ENCODE measurements around the gene NTN1.
A peak's percentile ranks its signal among the peaks of the same experiment; 100 is the strongest.
"Not testable (repeated sequence)": the region's sequence is repeated elsewhere in the genome, so short reads cannot be mapped to it uniquely, and the experiment has no call there.

NTN1 gene

DNA sequence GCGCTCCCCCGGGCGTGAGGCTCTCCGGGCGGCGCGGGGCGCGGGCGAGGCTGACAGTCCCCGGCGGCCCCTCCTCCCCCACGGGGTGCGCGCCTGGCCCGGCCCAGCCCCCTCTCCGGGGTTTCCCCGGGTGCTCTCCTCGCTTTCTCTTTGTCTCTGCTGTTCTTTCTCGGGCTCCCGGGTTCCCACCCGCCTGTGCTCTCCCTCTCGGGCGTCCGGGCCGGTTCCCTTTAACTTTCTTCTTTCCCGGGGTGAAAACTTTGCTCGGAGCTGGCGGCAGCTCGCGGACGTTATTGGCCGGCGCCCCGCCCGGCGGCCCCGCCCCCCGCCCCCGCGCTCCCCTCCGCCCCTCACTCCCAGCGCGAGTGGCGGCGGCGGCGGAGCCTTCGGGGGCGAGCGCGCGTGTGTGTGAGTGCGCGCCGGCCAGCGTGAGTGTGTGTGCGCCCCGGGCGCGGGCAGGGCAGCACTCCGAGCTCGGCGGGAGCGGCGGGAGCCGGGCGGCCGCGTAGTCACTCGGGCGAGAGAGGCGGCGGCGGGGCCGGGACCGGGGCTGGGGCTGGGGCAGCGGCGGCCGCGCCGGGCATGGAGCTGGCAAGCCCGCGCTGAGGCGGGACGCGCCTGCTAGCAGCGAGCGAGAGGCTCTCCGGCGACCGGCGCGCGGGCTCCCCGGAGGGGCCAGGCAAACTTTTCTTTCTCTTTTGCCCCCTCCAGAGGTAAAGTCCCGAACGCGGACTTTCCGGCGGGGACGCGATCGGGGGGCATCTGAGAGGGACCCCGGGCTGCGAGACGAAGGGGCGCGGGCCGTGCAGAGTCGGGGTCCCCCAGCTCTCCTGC, at the start of gene NTN1:
NTN1 (plus strand) TSS at position 353 of the 834 bp plus-strand sequence. CDS start 864 bp downstream, outside the sequence.
- ChIA-PET CTCF (no interaction called here), POLR2A (no interaction called here)
- DNase-seq (ENCODE audit: low read depth, low spot score): no peak
- peak within 1 kb of the TSS; percentile 48 for H3K4me3 ChIP-seq (ENCODE audit: low read depth, low read length)
- TF ChIP-seq, protein P1, sequence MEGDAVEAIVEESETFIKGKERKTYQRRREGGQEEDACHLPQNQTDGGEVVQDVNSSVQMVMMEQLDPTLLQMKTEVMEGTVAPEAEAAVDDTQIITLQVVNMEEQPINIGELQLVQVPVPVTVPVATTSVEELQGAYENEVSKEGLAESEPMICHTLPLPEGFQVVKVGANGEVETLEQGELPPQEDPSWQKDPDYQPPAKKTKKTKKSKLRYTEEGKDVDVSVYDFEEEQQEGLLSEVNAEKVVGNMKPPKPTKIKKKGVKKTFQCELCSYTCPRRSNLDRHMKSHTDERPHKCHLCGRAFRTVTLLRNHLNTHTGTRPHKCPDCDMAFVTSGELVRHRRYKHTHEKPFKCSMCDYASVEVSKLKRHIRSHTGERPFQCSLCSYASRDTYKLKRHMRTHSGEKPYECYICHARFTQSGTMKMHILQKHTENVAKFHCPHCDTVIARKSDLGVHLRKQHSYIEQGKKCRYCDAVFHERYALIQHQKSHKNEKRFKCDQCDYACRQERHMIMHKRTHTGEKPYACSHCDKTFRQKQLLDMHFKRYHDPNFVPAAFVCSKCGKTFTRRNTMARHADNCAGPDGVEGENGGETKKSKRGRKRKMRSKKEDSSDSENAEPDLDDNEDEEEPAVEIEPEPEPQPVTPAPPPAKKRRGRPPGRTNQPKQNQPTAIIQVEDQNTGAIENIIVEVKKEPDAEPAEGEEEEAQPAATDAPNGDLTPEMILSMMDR (IDR thresholded peaks at IDR 0.05; ENCODE audit: insufficient read depth, low read length, missing control alignments): no peak

DNA sequence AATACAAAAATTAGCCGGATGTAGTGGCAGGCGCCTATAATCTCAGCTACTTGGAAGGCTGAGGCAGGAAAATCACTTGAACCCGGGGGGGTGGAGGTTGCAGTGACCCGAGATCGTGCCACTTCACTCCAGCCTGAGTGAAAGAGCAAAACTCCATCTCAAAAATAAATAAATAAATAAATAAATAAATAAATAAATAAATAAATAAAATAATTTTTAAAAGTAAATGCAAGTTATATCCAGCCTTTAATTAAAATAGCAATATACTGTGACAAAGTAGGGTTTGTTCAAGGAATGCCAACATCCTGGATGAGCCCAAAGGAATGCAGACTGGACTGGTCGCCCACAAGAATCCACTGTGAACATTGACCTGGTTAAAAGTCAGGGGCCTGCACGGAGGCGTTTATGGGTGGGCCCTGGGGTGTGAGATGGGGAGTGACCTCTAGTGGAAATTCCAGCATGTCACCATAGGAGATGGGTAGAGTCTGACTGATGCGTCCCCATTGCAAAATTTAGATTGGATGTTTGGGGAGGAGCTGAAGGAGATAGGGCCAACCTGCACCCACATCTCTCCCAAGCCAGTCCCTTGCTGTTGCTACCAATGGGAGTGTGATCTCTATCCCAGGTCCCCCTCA, 46.1 kb upstream of the NTN1 start:
- TF ChIP-seq, protein P1 (IDR thresholded peaks at IDR 0.05; ENCODE audit: insufficient read depth, low read length, missing control alignments): no peak
- H3K4me3 ChIP-seq (ENCODE audit: low read depth, low read length): no peak overlapping the region
- CTCF ChIA-PET: no interaction called here
- POLR2A ChIA-PET: no interaction called here
- no peak for DNase-seq (ENCODE audit: low read depth, low spot score)

DNA sequence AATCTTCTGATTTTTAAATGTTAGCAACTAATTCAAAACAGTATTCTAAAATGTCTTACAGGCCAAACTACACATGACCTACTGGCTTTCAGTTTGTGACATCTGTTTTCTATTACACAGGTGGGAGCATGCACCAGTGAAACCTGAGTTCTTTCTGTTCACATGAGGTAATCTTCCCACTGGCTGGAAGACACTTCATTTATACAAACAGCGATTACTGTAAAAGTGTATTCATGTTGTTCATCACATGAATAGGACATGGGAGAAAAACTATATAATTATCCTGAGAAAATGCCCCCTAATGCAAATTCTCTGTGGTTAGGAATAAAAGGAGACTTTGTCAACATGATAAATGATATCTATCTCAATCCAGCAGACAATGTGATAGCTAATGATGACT, 44.7 kb upstream of the NTN1 start:
- TF ChIP-seq, protein P1 (IDR thresholded peaks at IDR 0.05; ENCODE audit: insufficient read depth, low read length, missing control alignments): no peak
- no peak for DNase-seq (ENCODE audit: low read depth, low spot score)
- POLR2A ChIA-PET: no interaction called here
- H3K4me3 ChIP-seq (ENCODE audit: low read depth, low read length): no peak overlapping the region
- CTCF ChIA-PET: no interaction called here

DNA sequence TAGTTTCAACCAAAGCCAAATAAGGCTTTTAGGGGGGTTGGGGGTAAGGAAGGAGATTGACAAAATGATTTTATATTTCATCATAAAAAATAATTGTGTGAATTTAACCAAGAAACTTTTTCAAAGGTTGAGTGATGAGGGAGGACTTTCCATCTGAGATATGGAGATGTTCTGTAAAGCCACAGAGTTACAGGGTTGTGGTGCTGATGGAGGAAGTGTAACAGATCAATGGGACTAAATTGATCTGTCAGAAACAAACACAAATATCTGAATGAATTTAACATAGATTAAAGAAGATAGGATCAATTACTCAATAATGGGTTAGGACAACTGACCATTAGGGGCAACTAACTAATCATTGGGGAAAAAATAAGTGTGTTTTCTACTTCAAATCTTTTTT, 41.6 kb upstream of the NTN1 start:
- DNase-seq (ENCODE audit: low read depth, low spot score): no peak
- no peak overlapping the region for H3K4me3 ChIP-seq (ENCODE audit: low read depth, low read length)
- CTCF ChIA-PET: no interaction called here
- TF ChIP-seq, protein P1 (IDR thresholded peaks at IDR 0.05; ENCODE audit: insufficient read depth, low read length, missing control alignments): no peak
- POLR2A ChIA-PET: no interaction called here

DNA sequence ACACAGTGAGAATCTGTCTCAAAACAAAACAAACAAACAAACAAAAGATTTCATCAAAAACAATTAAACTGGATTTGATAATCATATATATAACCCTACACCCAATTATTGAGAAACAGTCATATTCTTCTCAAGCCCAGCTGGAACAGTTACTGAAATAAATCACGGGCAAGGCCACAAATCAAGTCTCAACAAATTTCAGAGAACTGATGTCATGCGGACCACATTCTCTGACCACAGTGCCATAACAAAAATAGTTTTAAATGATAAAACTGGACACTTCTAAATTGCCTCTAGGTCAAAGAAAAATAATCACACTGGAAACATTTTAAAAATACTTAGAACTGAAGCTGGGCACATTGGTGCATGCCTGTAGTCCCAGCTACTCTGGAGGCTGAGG, 39.9 kb upstream of the NTN1 start:
- H3K4me3 ChIP-seq (ENCODE audit: low read depth, low read length): no peak overlapping the region
- ChIA-PET POLR2A (no interaction called here), CTCF (interaction anchor here (1.2 kb wide), 1 partner anchor 14 kb away, joined by 3 read pairs; no protein-coding TSS in a partner anchor)
- no peak for DNase-seq (ENCODE audit: low read depth, low spot score)
- TF ChIP-seq, protein P1 (IDR thresholded peaks at IDR 0.05; ENCODE audit: insufficient read depth, low read length, missing control alignments): no peak

DNA sequence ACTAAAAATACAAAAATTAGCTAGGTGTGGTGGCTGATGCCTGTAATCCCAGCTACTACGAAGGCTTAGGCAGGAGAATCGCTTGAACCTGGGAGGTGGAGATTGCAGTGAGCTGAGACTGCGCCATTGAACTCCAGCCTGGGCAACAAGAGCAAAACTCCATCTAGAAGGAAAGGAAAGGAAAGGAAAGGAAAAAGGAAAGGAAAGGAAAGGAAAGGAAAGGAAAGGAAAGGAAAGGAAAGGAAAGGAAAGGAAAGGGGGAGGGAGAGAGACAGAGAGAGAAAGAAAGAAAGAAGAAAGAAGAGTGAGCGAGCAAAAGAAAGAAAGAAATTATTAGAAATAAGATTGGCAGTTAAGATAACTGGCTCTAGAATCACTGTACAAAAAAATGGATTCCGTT, 37.1 kb upstream of the NTN1 start:
- DNase-seq (ENCODE audit: low read depth, low spot score); POLR2A ChIA-PET; H3K4me3 ChIP-seq (ENCODE audit: low read depth, low read length): not testable (repeated sequence)
- CTCF ChIA-PET: interaction anchor here (1.2 to 2.2 kb wide), 2 partner anchors 11 to 538 kb away, joined by 5 to 6 read pairs; no protein-coding TSS in a partner anchor
